ENCODE measurements around the gene CLEC16A. TPM values are rescaled to one million over a fixed set of nuclear protein-coding genes. Genes with fewer than 3 reads are reported as not detected.

CLEC16A gene
- total and polyA plus RNA-seq, 9 of the 15 experiments (the other 6 are each of a cell fraction or from before 2014, with no cell fraction given), result 1.00 to 22.3 (median 10.0) TPM

DNA sequence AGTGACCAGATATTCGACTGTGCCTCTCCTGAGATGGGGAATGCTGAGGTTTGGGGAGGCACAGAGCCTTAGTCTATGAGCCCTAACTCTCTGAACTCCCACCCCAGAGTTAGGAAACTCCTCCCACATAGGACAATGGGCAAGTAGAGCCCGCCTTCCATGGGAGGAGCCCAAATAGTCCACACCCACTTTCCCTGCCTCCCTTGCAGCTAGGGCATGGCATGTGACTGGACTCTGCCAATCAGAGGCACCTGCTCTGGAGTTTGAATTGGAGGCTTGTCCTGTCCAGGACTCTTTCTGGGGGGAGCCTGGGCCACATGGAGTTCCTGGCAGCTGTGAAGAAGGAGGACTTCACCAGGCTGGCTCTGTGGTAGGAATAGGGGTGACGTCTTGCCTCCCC is 263.3 kb downstream of the CLEC16A start (continued):
- TF ChIP-seq MYNN (IDR thresholded peaks at IDR 0.05) (no peak), MYNN (CRISPR knock-in tag; IDR thresholded peaks at IDR 0.05) (no peak), CBX3 (IDR thresholded peaks at IDR 0.05; ENCODE audit: borderline replicate concordance in 1 of 2, low read length in 2 of 2) (peak in 1 of 2 experiments; percentile 99; a peak in 2 of 3 replicates), ASH1L (IDR thresholded peaks at IDR 0.05; ENCODE audit: borderline replicate concordance, low read depth, partially characterized antibody) (no peak), TFE3 (CRISPR knock-in tag; IDR thresholded peaks at IDR 0.05) (no peak), TAF15 (IDR thresholded peaks at IDR 0.05; ENCODE audit: low read depth, low read length) (no peak), ELF1 (tag; IDR thresholded peaks at IDR 0.05) (no peak), NFYB (IDR thresholded peaks at IDR 0.05; ENCODE audit: extremely low read depth, insufficient read length) (peak; percentile 84), RBM17 (IDR thresholded peaks at IDR 0.05; ENCODE audit: borderline replicate concordance, low read depth, low read length) (no peak), RFX1 (IDR thresholded peaks at IDR 0.05) (no peak), MYBL2 (IDR thresholded peaks at IDR 0.05; ENCODE audit: low read depth) (no peak), MYBL2 (CRISPR knock-in tag; IDR thresholded peaks at IDR 0.05; ENCODE audit: borderline replicate concordance) (no peak), TRIM24 (IDR thresholded peaks at IDR 0.05) (peak; percentile 63 to 80), ZNF445 (CRISPR knock-in tag; IDR thresholded peaks at IDR 0.05; ENCODE audit: low read depth) (no peak), OTX1 (CRISPR knock-in tag; IDR thresholded peaks at IDR 0.05) (no peak), MITF (IDR thresholded peaks at IDR 0.05) (no peak), ZBTB26 (CRISPR knock-in tag; IDR thresholded peaks at IDR 0.05) (no peak), SNRNP70 (optimal IDR thresholded peaks at IDR 0.05; ENCODE audit: low read depth, low read length) (no peak), ZNF586 (CRISPR knock-in tag; conservative IDR thresholded peaks at IDR 0.05) (no peak), HLTF (IDR thresholded peaks at IDR 0.05) (peak; percentile 98), TAF9B (IDR thresholded peaks at IDR 0.05; ENCODE audit: partially characterized antibody) (no peak), HNRNPH1 (optimal IDR thresholded peaks at IDR 0.05; ENCODE audit: low read depth, low read length) (no peak), ZFX (CRISPR knock-in tag; IDR thresholded peaks at IDR 0.05) (no peak), TCF3 (CRISPR knock-in tag; IDR thresholded peaks at IDR 0.05) (no peak), GTF2E2 (tag; IDR thresholded peaks at IDR 0.05) (no peak)
- TF ChIP-seq, protein P1, sequence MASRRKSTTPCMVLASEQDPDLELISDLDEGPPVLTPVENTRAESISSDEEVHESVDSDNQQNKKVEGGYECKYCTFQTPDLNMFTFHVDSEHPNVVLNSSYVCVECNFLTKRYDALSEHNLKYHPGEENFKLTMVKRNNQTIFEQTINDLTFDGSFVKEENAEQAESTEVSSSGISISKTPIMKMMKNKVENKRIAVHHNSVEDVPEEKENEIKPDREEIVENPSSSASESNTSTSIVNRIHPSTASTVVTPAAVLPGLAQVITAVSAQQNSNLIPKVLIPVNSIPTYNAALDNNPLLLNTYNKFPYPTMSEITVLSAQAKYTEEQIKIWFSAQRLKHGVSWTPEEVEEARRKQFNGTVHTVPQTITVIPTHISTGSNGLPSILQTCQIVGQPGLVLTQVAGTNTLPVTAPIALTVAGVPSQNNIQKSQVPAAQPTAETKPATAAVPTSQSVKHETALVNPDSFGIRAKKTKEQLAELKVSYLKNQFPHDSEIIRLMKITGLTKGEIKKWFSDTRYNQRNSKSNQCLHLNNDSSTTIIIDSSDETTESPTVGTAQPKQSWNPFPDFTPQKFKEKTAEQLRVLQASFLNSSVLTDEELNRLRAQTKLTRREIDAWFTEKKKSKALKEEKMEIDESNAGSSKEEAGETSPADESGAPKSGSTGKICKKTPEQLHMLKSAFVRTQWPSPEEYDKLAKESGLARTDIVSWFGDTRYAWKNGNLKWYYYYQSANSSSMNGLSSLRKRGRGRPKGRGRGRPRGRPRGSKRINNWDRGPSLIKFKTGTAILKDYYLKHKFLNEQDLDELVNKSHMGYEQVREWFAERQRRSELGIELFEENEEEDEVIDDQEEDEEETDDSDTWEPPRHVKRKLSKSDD (conservative IDR thresholded peaks at IDR 0.05; ENCODE audit: low read length), result no peak

Data from K562 (cell line).